Stimulated activated naive CD4-positive, alpha-beta T cell (primary cell): ENCODE data around the gene NDRG2.

Source experiments
- DNase-seq, 6 experiments: peaks; one replicate each; lab custom pipeline; 2025; lab: John Stamatoyannopoulos, UW

Gene NDRG2

GRCh38 chr14:21024585-21025370, at the start of gene NDRG2:
NDRG2 (minus strand) TSS chr14:21025061; CDS start chr14:21023315, 1,746 bp downstream.
- DNase-seq: peak; percentile 64 to 83 (median 76)

GRCh38 chr14:21073921-21074320, 49.1 kb upstream of the NDRG2 start:
- no peak for DNase-seq

GRCh38 chr14:21072781-21073339, 48.0 kb upstream of the NDRG2 start:
- DNase-seq: no peak

- no peak for DNase-seq
Observed at GRCh38 chr14:21072031-21072473, 47.2 kb upstream of the NDRG2 start.

GRCh38 chr14:21071225-21072030, 46.6 kb upstream of the NDRG2 start:
- peak in 5 of 6 experiments; percentile 5 to 52 (median 36) for DNase-seq

- peak in 2 of 6 experiments; percentile 41 to 52 for DNase-seq
Observed at GRCh38 chr14:21070610-21071224, 45.9 kb upstream of the NDRG2 start.

GRCh38 chr14:21070083-21070609, 45.3 kb upstream of the NDRG2 start, which contains the start of gene ARHGEF40:
ARHGEF40 (plus strand) TSS chr14:21070304; CDS start chr14:21070397, 93 bp downstream.
- DNase-seq: peak in 2 of 6 experiments; percentile 12 to 32

- peak in 4 of 6 experiments; percentile 4 to 38 (median 24) for DNase-seq
Observed at GRCh38 chr14:21069388-21070082, 44.7 kb upstream of the NDRG2 start.

GRCh38 chr14:21068521-21069387, 43.9 kb upstream of the NDRG2 start:
- DNase-seq: peak; percentile 32 to 54 (median 38)

- peak in 2 of 6 experiments; percentile 11 for DNase-seq
Observed at GRCh38 chr14:21066882-21067502, 42.1 kb upstream of the NDRG2 start.

GRCh38 chr14:21063479-21063878, 38.6 kb upstream of the NDRG2 start:
- no peak for DNase-seq

GRCh38 chr14:21061347-21061668, 36.4 kb upstream of the NDRG2 start:
- DNase-seq: no peak

- no peak for DNase-seq
Observed at GRCh38 chr14:21060614-21061346, 35.9 kb upstream of the NDRG2 start.

- no peak for DNase-seq
Observed at GRCh38 chr14:21059842-21060613, 35.2 kb upstream of the NDRG2 start.

GRCh38 chr14:21058903-21059302, 34.0 kb upstream of the NDRG2 start:
- DNase-seq: no peak

GRCh38 chr14:21057803-21058675, 33.2 kb upstream of the NDRG2 start, which contains the start of gene RNASE8:
RNASE8 (plus strand) TSS chr14:21057822; CDS start chr14:21057893, 71 bp downstream.
- DNase-seq: no peak

GRCh38 chr14:21056520-21057163, 31.8 kb upstream of the NDRG2 start:
- DNase-seq: no peak
